ENCODE data around the gene C3orf52. TPM values are rescaled to one million over a fixed set of nuclear protein-coding genes. Genes with fewer than 3 reads are reported as not detected.
"Not testable (repeated sequence)": the region's sequence is repeated elsewhere in the genome, so short reads cannot be mapped to it uniquely, and the experiment has no call there.

The C3orf52 gene, protein sequence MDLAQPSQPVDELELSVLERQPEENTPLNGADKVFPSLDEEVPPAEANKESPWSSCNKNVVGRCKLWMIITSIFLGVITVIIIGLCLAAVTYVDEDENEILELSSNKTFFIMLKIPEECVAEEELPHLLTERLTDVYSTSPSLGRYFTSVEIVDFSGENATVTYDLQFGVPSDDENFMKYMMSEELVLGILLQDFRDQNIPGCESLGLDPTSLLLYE
- polyA plus RNA-seq (ENCODE audit: insufficient read length in 4 of 4): 1 to 10 TPM; 5.1 to 9.7 (median 6.5) TPM

DNA sequence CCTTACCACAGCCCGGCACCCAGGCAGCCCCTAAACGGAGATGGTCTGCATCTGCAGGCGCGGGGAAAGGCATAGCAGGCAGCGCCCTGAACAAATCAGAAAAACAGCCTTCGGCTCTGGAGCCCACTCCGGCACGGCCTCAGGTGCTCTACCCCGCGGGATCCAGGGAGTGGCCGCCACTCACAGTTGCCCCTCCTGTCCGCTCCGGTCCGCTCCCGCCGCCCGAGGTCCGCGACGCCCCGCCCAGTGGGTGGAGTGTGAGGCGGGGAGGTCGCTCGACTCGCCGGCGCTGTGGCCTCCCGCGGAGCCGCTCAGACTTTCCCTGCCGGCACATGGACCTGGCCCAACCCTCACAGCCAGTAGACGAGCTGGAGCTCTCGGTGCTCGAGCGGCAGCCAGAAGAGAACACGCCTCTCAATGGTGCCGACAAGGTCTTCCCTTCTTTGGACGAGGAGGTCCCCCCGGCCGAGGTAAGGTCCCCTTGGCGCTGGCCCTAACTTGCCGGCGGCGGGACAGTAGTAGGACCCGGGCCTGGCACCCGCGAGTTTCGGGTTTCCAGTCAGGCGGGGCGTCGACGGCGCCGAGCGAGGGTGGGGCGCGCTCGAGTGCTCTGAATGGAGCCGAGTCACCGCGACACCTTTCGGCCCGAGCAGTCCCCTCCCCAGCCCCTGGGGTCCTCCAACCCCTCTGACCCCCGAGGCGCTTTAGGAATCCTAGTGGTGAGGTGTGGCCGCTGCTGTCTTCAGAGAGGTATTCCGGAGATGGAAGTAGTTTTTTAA lies at the start of gene C3orf52:
TSS of gene C3orf52 (plus strand) at position 314 of the 779 bp plus-strand sequence. CDS start at position 333, 19 bp downstream.
- peak; percentile 50 to 75 (median 62) for DNase-seq (ENCODE audit: low read depth in 4 of 4, low spot score in 2 of 4)

DNA sequence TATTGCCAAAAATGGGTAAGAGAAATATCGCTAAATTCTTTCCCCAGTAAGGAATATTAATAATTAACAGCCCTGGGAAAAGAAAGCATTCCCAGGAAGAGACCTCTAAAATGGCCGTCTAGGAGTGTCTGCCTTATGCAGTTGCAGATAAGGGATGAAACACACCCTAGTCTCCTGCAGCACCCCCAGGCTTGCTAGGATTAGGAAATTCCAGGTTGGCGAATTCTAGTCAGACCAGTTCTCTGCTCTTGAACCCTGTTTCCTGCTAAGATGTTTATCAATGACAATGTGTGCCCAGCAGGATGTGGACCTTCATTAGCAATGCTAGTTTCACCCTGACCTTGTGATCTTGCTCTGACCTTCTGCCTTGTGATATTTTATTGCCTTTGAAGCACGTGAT lies 49.0 kb upstream of the C3orf52 start:
- not testable (repeated sequence) for DNase-seq (ENCODE audit: low read depth in 4 of 4, low spot score in 2 of 4)

DNA sequence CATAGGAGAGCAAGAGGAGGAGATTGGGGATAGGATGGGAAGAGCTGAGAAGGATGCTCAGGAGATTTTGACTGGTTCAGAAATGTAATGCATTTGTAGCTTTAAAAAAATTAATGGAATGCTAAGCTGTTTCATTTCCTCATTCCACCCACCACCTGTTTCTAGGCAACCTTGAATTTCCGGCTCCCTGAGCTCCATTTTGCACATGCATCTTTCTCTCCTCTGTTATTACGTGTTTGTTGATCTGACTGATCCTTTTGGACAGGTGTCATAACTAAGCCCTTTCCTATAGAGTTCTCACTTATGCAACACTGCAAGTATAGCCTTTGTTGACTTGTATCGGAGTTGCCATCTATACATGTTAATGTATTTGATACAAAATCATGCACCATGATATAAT lies 47.3 kb upstream of the C3orf52 start:
- no peak for DNase-seq (ENCODE audit: low read depth in 4 of 4, low spot score in 2 of 4)

DNA sequence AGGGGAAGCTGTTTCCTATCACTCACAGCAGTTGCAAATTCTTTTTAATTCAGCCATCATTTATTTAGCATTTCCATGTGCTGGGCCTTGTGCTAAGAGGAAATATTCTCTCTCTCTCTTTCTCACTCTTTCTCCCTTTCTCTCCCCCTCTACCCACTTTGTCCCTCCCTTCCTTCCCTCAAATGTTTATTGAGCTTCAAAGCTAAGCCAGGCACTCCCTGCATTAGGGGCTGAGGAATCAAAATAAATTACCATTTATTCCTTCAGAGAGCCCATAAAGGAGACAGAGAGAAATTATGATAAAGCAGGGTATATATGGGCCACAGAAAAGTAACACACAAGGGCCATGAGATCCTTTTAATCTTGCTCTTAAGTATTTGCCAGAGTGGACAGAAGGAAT lies 44.9 kb upstream of the C3orf52 start:
- DNase-seq (ENCODE audit: low read depth in 4 of 4, low spot score in 2 of 4): no peak

DNA sequence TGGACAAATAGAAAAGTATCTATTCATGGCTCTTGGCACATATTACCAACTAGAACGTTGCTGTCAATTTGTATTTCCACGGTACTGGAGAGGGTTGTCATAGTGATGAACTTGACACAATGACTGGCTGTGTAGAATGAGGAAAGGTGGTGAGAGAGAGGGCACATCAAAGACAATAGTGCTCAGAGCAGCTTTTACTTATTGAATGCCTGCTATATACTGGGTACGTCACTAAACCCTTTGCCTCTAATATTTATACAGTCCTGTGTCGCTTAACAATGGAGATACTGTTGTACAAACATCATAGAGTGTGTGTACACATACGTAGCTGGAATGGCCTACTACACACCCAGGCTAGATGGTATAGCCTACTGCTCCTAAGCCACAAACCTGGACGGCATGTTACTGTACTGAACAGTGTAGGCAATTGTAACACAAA lies 43.3 kb upstream of the C3orf52 start:
- no peak for DNase-seq (ENCODE audit: low read depth in 4 of 4, low spot score in 2 of 4)

DNA sequence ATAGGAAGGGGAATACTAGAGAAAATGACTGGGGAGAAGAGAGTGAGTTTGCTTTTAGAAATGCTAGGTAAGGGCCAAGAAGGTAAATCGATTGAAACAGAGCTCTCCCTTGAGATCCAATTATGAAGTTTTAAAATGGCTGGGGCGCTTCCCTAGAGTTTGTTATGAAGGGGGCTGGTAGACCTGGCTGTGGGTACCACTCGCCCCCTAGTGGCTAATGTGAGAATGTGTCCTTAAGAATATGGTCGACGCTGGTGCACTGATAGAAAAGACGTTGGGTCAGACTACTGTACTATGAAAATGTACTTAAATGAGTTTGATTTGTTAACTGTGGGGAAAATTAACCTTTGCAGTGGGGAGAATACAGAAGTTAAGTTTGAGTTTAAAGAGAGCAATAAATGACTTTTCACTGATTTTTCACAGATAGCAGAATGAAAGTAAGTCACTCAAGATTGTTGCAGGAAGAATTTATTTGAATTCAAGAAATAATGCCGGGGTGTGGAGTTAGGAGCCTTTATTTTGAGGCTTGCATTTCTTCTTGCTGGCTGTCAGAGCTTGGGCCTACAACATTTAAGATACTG lies 42.5 kb upstream of the C3orf52 start:
- peak in 3 of 4 donors; percentile 23 to 37 (median 33) for DNase-seq (ENCODE audit: low read depth in 4 of 4, low spot score in 2 of 4)

DNA sequence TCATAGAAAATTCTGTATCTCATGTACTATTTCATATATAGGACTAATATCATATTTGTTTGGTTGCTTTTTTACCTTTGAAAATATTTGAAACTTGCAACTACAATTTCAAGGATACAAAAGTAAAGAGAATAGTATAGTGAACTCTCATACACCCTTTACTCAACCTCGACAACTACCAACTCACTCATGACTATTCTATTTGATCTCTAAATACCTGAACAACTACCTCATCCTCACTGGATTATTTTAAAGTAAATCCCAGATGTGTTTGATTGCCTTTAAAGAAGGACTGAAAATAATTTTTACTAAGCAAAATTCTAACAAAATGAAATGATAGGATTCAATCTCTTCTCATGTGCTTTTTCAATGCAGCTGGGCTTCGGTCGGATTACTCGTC lies 39.6 kb upstream of the C3orf52 start:
- no peak for DNase-seq (ENCODE audit: low read depth in 4 of 4, low spot score in 2 of 4)

DNA sequence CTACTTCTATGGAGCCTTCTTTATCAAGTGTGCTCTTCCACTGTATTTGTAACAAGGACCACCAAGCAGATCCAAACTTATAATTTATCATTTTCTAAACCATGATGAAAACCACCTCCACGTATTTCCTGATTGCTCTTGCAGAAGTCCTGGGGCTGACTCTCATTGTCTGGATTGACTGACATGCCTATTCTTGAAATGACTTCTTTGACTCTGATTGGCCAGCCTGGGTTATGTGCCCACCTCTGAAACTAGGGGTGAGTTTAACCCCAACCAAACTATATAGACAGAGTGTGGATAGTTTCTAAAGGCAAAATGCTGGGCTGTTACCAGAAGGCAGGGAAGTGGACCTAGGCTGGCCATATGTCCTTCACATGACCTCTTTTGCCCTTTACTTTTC lies 38.9 kb upstream of the C3orf52 start:
- DNase-seq (ENCODE audit: low read depth in 4 of 4, low spot score in 2 of 4): no peak

DNA sequence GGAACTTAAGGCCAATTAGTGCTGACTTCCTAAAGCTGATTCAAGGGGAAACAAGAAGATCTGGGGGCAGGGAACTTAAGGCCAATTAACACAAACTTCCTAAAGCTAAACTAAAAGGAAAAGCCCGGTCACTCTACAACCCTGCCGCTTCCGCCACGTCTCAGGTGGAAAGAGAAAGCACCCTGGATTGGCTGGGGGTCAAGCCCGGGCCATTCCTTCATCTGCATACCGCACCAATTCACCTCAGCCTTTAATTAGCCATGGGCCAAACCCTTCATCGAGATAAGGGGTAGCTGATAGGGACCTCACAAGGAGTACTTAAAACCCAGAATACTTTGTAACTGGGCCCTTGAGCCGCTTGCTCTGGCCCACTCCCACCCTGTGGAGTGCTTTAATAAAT lies 37.3 kb upstream of the C3orf52 start:
- DNase-seq (ENCODE audit: low read depth in 4 of 4, low spot score in 2 of 4): no peak

DNA sequence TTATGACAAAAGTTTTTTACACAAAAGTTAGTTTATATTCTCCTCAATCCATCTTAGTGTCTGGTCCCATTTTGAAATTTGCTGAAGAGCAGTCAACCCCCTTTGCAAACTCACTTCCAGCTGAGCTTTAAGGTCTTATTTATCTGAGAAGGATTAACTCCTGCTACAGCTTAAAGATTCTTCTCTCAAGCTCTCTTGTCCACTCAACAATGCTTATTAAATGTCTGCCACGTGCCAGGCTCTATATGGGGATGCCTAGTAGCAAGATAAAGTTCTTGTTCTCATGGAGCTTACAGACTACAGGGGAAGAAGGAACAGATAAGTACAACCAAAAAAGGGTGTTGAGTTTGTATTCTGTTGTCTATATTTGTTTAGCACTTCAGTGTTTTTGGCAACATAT lies 33.0 kb upstream of the C3orf52 start:
- no peak for DNase-seq (ENCODE audit: low read depth in 4 of 4, low spot score in 2 of 4)

DNA sequence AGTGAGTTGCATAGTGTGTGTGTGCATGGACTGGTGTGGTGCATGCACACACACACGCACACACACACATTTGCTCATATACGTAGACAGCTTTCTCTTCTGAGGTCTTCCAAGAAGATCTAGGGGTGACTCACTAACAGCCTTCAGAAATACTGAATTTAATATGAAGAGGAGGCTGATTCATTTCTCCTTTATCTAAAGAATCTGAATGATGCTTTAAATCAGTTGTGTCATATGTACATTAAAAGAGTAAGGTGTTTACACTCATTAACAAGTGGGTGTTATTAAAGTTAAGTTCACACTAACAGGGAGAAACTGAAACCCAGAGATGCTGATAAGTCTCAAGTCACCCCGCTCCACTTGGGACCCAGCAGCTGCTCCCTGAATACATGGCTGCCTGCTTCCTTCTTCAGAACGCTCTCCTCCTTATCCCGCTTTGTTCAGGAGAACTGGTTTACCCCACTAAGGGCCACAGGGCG lies 29.7 kb upstream of the C3orf52 start:
- no peak for DNase-seq (ENCODE audit: low read depth in 4 of 4, low spot score in 2 of 4)

DNA sequence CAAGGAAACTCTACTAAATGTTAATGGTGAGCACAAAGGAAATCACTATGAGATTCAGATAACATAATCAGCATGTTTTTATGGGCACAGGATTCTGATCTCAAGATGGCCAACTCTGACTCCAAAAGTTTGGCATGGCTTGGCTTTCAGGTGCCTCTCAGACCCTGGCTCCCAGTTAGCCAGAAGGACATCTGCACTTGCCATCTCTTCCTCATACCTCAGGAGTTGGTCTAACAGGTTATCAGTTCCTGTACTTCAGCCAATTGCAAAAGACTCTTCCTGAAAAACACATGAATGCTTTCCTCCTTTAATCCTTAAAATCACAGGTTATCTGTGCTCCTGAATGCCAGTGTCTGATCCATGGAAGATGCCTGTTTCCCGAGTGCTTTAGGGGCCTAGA lies 26.7 kb upstream of the C3orf52 start:
- DNase-seq (ENCODE audit: low read depth in 4 of 4, low spot score in 2 of 4): no peak

DNA sequence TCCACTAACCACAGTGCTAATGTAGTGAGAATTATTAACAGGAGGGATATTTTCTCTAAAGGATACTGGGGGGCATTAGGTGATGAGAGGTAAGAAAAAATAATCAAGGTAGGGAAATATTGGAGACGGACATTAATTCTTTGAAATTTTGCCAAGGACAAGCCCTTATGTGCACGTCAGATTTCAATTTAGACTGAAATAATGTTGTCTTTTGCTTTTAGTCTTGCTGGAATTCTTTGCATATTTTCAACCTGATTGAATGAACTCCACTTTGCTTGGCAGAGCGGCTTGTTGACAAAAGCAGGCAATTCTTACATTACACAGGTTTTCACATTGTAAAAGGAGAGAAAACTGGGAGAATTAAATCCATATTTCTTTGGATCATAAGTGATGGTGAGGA lies 25.0 kb upstream of the C3orf52 start:
- no peak for DNase-seq (ENCODE audit: low read depth in 4 of 4, low spot score in 2 of 4)

DNA sequence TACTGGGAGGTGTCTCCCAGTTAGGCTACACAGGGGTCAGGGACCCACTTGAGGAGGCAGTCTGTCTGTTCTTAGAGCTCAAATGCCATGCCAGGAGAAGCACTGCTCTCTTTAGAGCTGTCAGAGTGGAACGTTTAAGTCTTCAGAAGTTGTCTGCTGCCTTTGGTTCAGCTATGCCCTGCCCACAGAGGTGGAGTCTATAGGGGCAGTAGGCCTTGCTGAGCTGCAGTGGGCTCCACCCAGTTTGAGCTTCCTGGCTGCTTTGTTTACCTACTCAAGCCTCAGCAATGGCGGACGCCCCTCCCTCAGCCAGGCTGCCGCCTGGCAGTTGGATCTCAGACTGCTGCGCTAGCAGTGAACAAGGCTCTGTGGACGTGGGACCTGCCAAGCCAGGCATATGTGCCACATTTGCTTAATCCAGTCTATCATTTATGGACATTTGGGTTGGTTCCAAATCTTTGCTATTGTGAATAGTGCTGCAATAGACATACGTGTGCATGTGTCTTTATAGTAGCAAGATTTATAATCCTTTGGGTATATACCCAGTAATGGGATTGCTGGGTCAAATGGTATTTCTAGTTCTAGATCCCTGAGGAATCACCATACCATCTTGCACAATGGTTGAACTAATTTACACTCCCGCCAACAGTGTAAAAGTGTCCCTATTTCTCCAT lies 13.7 kb upstream of the C3orf52 start:
- not testable (repeated sequence) for DNase-seq (ENCODE audit: low read depth in 4 of 4, low spot score in 2 of 4)

DNA sequence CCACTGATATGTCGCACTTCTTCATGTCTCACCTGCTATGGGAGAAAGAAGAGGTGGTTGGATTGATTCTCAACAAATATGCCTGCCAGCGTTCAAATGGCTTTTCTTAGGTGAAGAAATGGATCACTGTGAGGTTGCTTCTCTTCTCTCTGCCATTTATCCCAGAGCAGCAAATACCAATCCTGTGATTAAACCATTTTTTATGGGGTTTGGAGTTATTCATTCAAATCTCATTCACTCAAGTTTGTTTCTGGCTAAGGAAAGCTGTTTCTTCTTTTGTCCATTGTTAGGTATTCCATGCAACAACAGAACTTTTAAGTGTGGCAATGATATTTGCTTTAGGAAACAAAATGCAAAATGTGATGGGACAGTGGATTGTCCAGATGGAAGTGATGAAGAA lies 12.2 kb upstream of the C3orf52 start:
- DNase-seq (ENCODE audit: low read depth in 4 of 4, low spot score in 2 of 4): no peak

DNA sequence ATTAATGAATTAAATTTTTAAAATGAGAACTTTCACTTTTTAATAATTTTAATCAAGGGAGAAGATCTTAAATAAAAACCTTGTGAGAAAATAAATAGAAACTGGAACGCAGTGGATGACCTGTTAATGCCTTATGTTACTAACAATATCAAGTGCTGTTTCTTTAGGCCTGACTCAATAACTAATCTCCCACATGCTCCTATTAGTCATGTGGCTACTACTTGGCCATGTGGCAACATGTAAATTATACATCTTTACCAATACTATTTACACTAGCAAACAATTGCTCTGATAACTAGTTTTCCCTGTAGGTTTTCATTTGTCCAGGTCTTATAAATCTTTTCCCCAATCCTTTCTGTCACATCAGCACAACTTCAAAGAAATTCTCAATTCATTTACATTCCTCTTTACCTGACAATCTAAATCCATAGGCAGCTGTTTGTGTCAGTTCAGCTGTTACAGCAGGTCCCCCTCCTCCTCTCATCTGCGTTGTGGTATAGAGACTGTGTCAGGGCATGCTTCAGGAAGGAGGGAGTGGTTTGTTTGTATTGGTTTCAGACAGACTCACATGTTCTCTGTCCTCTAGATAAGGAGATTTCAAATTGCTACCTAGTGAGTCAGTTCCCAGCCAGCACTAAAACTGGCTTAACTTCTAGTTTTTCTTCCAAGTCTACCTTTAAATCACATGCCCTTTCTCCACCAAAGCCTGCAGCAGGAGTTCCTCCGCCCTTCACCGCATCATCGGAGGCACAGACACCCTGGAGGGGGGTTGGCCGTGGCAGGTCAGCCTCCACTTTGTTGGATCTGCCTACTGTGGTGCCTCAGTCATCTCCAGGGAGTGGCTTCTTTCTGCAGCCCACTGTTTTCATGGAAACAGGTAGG lies 11.3 kb upstream of the C3orf52 start:
- no peak for DNase-seq (ENCODE audit: low read depth in 4 of 4, low spot score in 2 of 4)

DNA sequence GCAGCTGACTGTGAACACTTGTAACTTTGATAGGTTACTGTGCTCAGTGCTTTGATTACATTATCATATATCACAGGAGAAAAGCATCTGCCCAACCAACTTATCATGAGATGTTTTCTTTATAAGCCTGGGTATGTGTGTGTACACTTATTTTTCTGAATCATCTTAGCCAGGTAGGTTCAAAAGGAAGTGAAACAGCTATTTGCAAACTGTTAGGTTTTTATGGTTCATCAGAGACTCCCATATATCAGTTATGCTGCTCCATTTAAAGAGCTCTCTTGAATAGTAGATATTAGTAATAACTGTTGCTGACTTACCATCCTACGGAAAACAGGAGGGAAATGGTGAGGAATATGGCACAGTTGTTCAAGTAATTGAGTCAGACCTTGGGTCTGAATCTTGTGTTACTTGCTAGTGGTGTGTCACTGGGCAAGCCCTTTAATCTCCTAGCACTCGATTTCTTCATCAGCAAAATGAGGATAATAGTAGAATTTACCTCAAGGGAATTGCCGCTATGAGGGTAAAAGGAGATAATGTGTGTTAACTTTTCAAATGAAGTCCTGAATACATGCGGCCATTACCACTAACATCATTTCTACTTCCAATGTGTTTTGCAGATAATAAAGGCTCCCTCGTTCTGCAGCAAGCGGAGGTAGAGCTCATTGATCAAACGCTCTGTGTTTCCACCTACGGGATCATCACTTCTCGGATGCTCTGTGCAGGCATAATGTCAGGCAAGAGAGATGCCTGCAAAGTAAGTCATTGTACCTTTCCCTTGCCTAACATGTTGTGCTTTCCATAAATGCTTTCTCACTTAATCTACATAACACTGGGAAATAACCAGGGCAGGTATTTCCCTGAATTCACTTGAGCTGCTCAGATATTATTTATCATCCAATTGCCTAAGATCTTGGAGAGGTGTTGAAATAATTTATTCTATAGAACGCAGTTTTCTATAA lies 7.8 kb upstream of the C3orf52 start:
- DNase-seq (ENCODE audit: low read depth in 4 of 4, low spot score in 2 of 4): no peak

DNA sequence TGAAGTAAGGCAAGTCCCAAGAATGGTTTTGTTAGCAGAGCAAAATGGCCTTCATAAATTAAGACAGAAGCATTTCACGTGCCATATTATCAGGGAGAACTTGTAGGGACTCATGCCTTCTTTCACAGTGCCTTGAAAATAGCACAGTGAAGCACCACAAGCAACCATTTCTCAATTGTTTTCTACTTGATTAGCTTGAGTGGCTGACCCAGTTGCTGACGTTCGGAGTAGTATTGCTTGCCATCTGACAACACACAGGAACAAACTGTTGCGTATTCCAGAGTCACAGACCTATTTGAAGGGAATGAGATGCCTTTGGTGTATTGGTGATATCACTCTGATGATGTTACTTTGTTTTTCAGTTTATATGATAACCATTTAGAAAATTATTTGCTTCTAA lies 3.0 kb upstream of the C3orf52 start:
- DNase-seq (ENCODE audit: low read depth in 4 of 4, low spot score in 2 of 4): no peak

All from left renal cortex interstitium (tissue), 4 donors.